HG03460 (cell line): ENCODE results near the gene AMBRA1.

Experiments used
- ATAC-seq: cut with Tn5 transposase; IDR thresholded peaks from one replicate; pipeline ENCODE4 v1.9.1; 2021; ENCODE audit not compliant: unreplicated experiment

AMBRA1 gene

GRCh38 chr11:46408407-46408986 lies 185.3 kb downstream of the AMBRA1 start:
- ATAC-seq = no peak

DNA sequence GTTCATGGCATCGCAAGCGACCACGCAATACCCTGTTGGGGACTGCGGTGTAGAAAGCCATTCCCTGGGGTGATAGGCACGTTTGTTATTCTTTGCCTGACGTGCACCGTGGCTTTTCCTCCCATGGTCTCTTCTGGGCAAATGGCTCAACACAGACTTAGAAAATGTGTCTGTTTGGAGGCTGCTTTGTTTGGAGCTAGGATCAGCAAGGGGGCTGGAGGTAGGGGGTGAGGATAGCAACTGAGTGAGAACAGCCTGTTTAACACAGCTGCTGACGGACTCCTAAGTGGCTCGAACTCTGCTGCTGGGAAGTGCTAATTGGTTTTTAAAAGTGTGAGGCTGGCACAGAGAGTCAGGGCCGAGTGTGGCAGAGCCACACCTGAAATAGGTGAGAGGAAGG lies 186.2 kb downstream of the AMBRA1 start:
- ATAC-seq = no peak

GRCh38 chr11:46404476-46405017 lies 189.3 kb downstream of the AMBRA1 start:
- ATAC-seq = no peak

- ATAC-seq = no peak
Observed at GRCh38 chr11:46402957-46403902, 190.6 kb downstream of the AMBRA1 start.

DNA sequence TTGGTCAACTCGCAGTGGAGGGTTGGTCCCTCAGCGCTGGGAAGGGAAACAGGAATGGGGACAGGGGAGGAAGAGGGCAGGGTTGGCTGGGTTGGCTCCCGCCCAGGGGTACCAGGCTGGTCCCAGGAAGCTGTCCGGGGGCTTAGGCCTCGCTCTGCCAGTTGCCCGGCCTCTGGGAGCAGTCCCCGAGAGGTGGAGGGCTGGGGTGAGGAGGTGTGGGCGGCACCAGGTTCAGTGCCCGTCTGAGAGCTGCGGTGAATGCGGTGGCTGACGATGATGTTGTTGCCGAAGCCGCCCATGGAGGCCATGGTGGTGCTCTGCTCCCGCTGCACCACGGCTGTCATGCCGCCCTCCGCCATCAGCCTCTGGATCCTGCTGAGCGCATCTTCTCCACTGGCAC lies 196.3 kb downstream of the AMBRA1 start:
- no peak for ATAC-seq

DNA sequence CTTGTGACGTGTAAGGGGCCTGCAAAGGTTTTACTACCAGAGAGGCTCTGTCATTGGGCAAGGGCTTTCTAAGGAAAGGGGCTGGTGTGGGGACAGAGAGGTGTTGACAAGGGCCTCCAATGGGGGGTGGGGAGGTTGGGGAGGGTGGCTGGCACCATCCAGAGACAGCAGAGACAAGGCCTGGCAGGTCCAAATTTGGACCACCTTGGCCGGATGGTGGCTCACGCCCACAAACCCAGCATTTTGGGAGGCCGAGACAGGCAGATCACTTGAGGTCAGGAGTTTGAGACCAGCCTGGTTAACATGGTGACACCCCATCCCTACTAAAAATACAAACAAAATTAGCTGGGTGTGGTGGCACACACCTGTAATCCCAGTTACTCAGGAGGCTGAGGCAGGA lies 200.1 kb downstream of the AMBRA1 start:
- ATAC-seq = no peak

GRCh38 chr11:46393231-46393616 lies 200.6 kb downstream of the AMBRA1 start:
- ATAC-seq = no peak

DNA sequence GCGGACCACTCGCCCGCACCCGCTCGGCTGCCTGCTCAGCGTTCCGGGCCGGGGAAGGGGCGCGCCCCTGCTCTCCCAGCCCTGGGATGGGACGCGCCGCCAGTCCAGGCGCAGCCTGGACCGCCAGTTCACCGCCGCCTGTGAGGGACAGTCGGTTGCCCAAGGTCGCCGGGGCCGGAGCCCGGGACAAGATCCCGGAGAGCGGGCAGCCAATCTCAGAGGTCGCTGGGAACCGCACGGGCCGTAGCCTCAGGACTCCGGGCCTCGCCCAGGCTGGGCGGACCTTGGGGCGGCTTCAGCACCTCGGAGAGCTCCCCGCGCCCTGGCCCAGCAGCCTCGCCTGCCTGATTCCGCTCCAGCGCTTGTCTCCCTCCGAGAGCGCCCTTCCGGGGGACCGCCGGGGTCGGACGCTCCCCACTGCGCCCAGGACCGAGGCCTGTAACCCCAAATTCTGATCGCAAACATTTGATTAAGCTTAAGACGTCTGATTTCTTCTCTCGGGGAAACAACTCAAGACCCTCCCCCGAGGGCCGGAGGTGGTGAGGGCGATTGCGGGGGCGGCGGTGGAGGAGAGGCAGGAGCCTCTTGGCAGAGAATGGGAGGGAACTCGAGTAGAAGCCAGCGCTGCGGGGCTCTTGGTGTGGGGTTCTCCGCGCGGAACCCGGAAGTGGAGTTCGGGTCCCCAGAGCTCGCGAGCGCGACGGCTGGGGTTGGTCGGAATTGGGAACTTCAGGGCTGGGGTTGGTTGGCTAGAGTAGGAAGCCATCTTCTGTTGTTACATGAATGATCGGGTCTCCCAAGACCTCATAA lies 201.2 kb downstream of the AMBRA1 start:
- ATAC-seq = peak; percentile 64

DNA sequence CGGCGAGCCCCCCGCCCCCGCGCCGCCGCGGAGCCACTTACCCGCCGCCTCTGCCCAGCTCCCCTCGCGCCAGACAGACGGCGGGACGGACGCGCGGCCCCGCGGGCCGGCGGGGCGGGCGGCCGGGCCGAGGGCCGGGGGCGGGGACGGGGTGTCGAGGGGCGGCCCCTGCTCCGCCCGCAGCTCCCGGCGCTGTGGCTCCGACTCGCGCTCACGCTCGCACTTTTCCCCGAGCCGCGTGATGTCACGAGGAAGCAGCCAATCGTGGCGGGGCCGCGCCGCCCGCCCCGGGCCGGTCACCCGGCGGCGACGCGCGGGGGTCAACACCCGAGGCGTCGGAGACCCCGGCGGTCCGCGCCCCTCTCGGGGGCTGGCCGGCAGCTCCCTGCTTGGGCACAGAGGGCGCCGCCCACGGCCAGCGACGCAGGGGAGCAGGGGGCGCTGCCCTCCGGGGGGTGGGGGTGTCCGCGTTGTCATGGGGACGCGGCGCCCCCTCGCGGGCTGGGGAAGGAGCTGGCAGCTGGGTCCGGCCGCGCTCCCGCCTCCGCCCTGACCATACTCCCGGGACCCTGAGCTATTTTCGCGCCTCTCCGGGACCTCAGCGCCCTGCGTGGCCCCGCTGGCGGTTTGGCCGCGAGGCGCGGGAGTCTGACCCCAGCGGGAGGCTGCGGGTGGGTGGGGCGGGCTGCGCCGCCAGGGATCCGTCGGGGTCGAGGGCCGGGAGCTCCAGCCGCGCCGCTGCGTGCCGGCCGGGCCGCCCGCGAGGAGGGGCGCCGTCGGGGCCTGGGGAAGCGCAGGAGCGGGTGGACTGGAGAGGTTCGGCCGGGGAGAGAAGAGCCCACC lies 202.0 kb downstream of the AMBRA1 start, which contains the start of gene CHRM4:
Gene CHRM4, minus strand, starts transcription at position 199 of the 843 bp plus-strand sequence. CDS start 5,219 bp downstream, outside the sequence.
- ATAC-seq = no peak

DNA sequence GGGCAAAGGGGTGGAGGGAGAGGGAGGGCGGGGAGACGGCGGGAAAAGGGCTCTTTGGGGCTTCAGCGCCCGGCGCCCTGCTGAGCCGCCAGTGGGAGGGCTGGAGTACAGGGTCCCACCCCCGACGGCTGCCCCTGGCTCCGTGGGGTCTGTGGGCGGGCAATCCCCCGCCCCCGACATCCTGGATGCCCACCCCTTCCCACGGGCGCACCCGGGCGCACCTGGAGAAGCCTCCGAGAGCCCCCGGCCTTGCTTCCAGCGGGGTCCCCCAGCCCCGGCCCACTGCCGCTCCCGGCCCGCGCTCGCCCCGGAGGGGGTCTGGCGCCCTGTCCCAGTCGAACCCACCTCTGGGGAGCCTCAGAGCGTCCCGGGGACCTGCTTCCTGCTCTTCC lies 202.6 kb downstream of the AMBRA1 start:
- ATAC-seq = no peak

GRCh38 chr11:46390331-46391171 lies 203.3 kb downstream of the AMBRA1 start:
- no peak for ATAC-seq

GRCh38 chr11:46389450-46390330 lies 204.1 kb downstream of the AMBRA1 start:
- ATAC-seq = no peak

GRCh38 chr11:46388619-46389449 lies 205.0 kb downstream of the AMBRA1 start:
- ATAC-seq = no peak

DNA sequence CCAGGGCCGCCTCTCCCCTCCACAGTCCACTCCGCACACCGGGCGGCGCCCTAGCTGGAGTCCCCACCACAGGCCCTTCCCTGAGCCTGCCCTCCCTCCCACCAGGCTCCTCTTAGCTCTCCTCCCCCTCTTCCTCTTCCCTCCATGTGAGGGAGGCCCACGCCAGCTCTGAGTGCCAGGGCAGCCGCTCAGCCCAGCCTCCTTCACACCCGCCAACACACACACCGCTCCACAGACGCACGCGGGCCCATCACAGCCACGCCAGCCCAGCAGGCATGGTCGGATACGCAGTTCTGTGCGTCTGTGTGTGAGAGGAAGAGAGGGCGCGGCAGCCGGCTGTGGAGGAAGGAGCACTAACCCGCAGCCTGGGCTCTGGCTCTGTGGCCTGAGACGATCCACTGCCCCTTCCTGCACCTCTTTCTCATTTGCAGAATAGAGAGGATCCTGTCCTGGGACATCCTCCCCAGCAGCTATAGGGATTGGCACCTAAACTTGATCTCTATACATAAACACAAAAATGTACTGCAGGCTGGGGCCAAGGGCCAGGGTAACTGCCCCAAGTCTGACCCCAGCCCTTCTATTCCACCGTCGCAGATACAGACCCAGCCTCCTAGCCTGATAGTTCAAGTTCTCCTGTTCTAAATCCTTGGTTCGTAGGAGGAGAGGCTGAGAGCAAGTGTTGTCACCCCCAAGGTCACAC lies 205.8 kb downstream of the AMBRA1 start:
- ATAC-seq = no peak

- no peak for ATAC-seq
Observed at GRCh38 chr11:46387456-46387855, 206.4 kb downstream of the AMBRA1 start.

DNA sequence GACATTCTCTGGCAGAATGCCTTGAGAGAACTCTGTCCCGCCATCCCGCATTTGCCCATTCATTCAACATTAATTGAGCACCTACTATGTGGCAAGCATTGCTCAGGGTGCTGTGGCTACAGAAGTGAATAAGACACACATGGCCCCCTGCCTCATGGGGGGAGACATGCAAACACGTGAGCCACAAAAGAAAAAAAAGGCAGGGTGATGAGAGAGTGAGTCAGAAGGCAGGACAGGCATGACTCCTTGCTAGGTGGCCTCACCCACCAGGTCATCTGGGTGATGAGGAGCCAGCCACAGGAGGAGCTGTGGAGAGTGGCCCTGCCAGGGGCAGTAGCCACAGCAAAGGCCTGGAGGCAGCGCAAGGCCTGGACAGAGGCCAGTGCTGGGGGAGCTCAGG lies 207.1 kb downstream of the AMBRA1 start:
- ATAC-seq = no peak

- ATAC-seq = no peak
Observed at GRCh38 chr11:46386005-46386578, 207.7 kb downstream of the AMBRA1 start.
